ENCODE results near the gene WNT5B. TPM values are rescaled to one million over a fixed set of nuclear protein-coding genes. Genes with fewer than 3 reads are reported as not detected.

WNT5B gene
- total and polyA plus RNA-seq, 3 experiments from 2014 or later, result not detected

Other genes with a start within 250 kb of the WNT5B start
- gene FBXL14, start 34.6 kb upstream of the WNT5B start, total RNA-seq, result 10 to 100 TPM; 20.5 to 22.1 TPM
- 30.4 TPM for gene FBXL14, start 34.6 kb upstream of the WNT5B start, polyA plus RNA-seq
- gene ADIPOR2, start 61.8 kb downstream of the WNT5B start, total RNA-seq, result 10 to 100 TPM; 54.1 to 63.9 TPM
- gene ADIPOR2, start 61.8 kb downstream of the WNT5B start, polyA plus RNA-seq, result 2.4 TPM
- under 1 TPM in 1 of 2 experiments, not detected in 1; 0.24 TPM for gene LRTM2, start 191.3 kb downstream of the WNT5B start, total RNA-seq
- not detected for gene LRTM2, start 191.3 kb downstream of the WNT5B start, polyA plus RNA-seq

Measured in CD8-positive, alpha-beta memory T cell (primary cell).